Measurements from ENCODE around the gene EIF5A. TPM values are rescaled to one million over a fixed set of nuclear protein-coding genes. Genes with fewer than 3 reads are reported as not detected.

Gene EIF5A
- total and polyA plus RNA-seq, 9 of the 15 experiments (the other 6 are each of a cell fraction or from before 2014, with no cell fraction given): 22.9 to 1,163 (median 772) TPM

DNA sequence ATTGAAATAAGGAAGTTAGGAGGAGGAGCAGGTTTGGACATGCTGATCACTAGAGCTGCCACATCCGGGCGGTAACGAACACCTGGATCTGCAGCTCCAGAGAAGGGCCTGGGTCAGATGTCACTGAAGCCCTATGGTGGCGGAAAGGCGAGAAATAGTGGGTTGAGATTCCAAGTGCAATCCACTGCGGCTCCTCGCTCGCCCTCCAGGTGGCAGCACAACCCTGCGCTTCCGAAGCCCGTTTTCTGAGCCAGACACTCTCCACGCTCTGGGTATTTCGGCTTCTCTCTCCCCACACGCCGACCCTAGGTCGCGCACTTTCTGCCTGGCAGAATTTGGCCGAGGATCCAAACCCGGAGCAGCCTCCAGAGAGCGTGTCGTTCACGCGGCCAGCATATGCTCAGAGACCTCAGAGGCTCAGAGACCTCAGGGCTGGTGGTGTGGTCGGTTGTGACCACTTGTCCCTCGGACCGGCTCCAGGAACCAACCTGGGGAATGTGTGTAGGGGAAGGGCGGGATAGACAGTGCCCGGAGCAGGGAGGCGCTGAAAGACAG, 26.8 kb upstream of the EIF5A start (continued):
- TF ChIP-seq, protein P1, sequence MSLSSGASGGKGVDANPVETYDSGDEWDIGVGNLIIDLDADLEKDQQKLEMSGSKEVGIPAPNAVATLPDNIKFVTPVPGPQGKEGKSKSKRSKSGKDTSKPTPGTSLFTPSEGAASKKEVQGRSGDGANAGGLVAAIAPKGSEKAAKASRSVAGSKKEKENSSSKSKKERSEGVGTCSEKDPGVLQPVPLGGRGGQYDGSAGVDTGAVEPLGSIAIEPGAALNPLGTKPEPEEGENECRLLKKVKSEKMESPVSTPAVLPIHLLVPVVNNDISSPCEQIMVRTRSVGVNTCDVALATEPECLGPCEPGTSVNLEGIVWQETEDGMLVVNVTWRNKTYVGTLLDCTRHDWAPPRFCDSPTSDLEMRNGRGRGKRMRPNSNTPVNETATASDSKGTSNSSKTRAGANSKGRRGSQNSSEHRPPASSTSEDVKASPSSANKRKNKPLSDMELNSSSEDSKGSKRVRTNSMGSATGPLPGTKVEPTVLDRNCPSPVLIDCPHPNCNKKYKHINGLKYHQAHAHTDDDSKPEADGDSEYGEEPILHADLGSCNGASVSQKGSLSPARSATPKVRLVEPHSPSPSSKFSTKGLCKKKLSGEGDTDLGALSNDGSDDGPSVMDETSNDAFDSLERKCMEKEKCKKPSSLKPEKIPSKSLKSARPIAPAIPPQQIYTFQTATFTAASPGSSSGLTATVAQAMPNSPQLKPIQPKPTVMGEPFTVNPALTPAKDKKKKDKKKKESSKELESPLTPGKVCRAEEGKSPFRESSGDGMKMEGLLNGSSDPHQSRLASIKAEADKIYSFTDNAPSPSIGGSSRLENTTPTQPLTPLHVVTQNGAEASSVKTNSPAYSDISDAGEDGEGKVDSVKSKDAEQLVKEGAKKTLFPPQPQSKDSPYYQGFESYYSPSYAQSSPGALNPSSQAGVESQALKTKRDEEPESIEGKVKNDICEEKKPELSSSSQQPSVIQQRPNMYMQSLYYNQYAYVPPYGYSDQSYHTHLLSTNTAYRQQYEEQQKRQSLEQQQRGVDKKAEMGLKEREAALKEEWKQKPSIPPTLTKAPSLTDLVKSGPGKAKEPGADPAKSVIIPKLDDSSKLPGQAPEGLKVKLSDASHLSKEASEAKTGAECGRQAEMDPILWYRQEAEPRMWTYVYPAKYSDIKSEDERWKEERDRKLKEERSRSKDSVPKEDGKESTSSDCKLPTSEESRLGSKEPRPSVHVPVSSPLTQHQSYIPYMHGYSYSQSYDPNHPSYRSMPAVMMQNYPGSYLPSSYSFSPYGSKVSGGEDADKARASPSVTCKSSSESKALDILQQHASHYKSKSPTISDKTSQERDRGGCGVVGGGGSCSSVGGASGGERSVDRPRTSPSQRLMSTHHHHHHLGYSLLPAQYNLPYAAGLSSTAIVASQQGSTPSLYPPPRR (CRISPR knock-in tag; IDR thresholded peaks at IDR 0.05; ENCODE audit: borderline replicate concordance): no peak
- TF ChIP-seq ZNF717 (CRISPR knock-in tag; IDR thresholded peaks at IDR 0.05): no peak
- TF ChIP-seq, protein P2, sequence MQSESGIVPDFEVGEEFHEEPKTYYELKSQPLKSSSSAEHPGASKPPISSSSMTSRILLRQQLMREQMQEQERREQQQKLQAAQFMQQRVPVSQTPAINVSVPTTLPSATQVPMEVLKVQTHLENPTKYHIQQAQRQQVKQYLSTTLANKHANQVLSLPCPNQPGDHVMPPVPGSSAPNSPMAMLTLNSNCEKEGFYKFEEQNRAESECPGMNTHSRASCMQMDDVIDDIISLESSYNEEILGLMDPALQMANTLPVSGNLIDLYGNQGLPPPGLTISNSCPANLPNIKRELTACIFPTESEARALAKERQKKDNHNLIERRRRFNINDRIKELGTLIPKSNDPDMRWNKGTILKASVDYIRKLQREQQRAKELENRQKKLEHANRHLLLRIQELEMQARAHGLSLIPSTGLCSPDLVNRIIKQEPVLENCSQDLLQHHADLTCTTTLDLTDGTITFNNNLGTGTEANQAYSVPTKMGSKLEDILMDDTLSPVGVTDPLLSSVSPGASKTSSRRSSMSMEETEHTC (IDR thresholded peaks at IDR 0.05): no peak
- no peak for TF ChIP-seq STAT5B (CRISPR knock-in tag; IDR thresholded peaks at IDR 0.05)
- TF ChIP-seq CTBP1 (IDR thresholded peaks at IDR 0.05; ENCODE audit: borderline replicate concordance): peak; percentile 34; the same call in 1 of the 2 replicates
- TF ChIP-seq, protein P3, sequence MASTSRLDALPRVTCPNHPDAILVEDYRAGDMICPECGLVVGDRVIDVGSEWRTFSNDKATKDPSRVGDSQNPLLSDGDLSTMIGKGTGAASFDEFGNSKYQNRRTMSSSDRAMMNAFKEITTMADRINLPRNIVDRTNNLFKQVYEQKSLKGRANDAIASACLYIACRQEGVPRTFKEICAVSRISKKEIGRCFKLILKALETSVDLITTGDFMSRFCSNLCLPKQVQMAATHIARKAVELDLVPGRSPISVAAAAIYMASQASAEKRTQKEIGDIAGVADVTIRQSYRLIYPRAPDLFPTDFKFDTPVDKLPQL (IDR thresholded peaks at IDR 0.05; ENCODE audit: extremely low read depth, insufficient read length): no peak
- no peak for TF ChIP-seq ELF1 (tag; IDR thresholded peaks at IDR 0.05)
- TF ChIP-seq RAD51 (IDR thresholded peaks at IDR 0.05; ENCODE audit: borderline replicate concordance, low read depth): no peak
- TF ChIP-seq ZNF445 (CRISPR knock-in tag; IDR thresholded peaks at IDR 0.05; ENCODE audit: low read depth): no peak
- TF ChIP-seq ZNF12 (CRISPR knock-in tag; IDR thresholded peaks at IDR 0.05): no peak
- TF ChIP-seq JUND (IDR thresholded peaks at IDR 0.05; ENCODE audit: borderline replicate concordance, low read depth, low read length): 0 out of 2 replicates have a peak, but pooled peaks have one; percentile 31
- no peak; the same call in 2 of the 3 replicates for TF ChIP-seq JUND (tag; IDR thresholded peaks at IDR 0.05; ENCODE audit: borderline replicate concordance, low read depth, low read length)
- no peak for TF ChIP-seq CHD2 (IDR thresholded peaks at IDR 0.05; ENCODE audit: low read depth, low read length)
- TF ChIP-seq ZNF146 (CRISPR knock-in tag; IDR thresholded peaks at IDR 0.05; ENCODE audit: unreplicated experiment): no peak
- no peak for TF ChIP-seq SNIP1 (IDR thresholded peaks at IDR 0.05; ENCODE audit: low read depth)
- no peak for TF ChIP-seq PTTG1 (tag; IDR thresholded peaks at IDR 0.05; ENCODE audit: low read depth)
- no peak for TF ChIP-seq ZNF551 (CRISPR knock-in tag; IDR thresholded peaks at IDR 0.05)
- no peak for TF ChIP-seq KLF1 (tag; IDR thresholded peaks at IDR 0.05)
- TF ChIP-seq SREBF1 (IDR thresholded peaks at IDR 0.05; ENCODE audit: borderline replicate concordance, low read depth, low read length): no peak
- TF ChIP-seq ETV6 (IDR thresholded peaks at IDR 0.05; ENCODE audit: borderline replicate concordance in 1 of 2, low read depth in 2 of 2, low read length in 1 of 2): no peak
- TF ChIP-seq ETV6 (CRISPR knock-in tag; IDR thresholded peaks at IDR 0.05; ENCODE audit: borderline replicate concordance): no peak; the same call in 1 of the 2 replicates
- no peak for TF ChIP-seq ZNF3 (CRISPR knock-in tag; IDR thresholded peaks at IDR 0.05)
- no peak for TF ChIP-seq ZNF644 (tag; IDR thresholded peaks at IDR 0.05; ENCODE audit: low read depth)
- TF ChIP-seq MTA1 (IDR thresholded peaks at IDR 0.05; ENCODE audit: borderline replicate concordance): no peak
- no peak for TF ChIP-seq SOX6 (IDR thresholded peaks at IDR 0.05)
